Neural progenitor cell (in vitro differentiated cells): ENCODE results near the gene LRRC58. TPM values are rescaled to one million over a fixed set of nuclear protein-coding genes. Genes with fewer than 3 reads are reported as not detected.

Experiments used
- DNase-seq: peaks from one replicate; pipeline ENCODE4 v3.0.0-alpha.2; 2016; ENCODE audit warnings: low spot score
- H2AFZ ChIP-seq: fragments of 200-600 bp; sonication (generic); replicated peaks from 2 replicates; pipeline ENCODE4 v1.6.1; 2016; ENCODE audit warnings: antibody characterized with exemption
- H3F3A ChIP-seq: fragments of 200-600 bp; sonication (generic); 2 replicates; pipeline ENCODE4 v1.6.1; 2016; ENCODE audit warnings: antibody characterized with exemption, low read depth
- H3K27ac ChIP-seq: fragments of 200-600 bp; sonication (generic); 2 replicates; pipeline ENCODE4 v1.5.1; 2016; ENCODE audit warnings: mild to moderate bottlenecking
- H3K27me3 ChIP-seq: fragments of 200-600 bp; sonication (generic); 2 replicates; pipeline ENCODE4 v1.6.1; 2016; ENCODE audit warnings: mild to moderate bottlenecking, moderate library complexity
- H3K36me3 ChIP-seq: fragments of 200-600 bp; sonication (generic); 2 replicates; pipeline ENCODE4 v1.5.1; 2016
- H3K4me1 ChIP-seq: fragments of 200-600 bp; sonication (generic); 2 replicates; pipeline ENCODE4 v1.6.1; 2016; ENCODE audit warnings: mixed run types
- H3K4me2 ChIP-seq: fragments of 200-600 bp; sonication (generic); 2 replicates; pipeline ENCODE4 v1.6.1; 2016
- H3K4me3 ChIP-seq: fragments of 200-600 bp; sonication (generic); 2 replicates; pipeline ENCODE4 v1.5.1; 2016
- H3K79me2 ChIP-seq: fragments of 200-600 bp; sonication (generic); 2 replicates; pipeline ENCODE4 v1.6.1; 2016; ENCODE audit warnings: low read depth
- H3K9ac ChIP-seq: fragments of 200-600 bp; sonication (generic); 2 replicates; pipeline ENCODE4 v1.6.1; 2016
- H3K9me3 ChIP-seq: fragments of 200-600 bp; sonication (generic); 2 replicates; pipeline ENCODE4 v1.5.1; 2016; ENCODE audit warnings: low read depth
- H4K20me1 ChIP-seq: fragments of 200-600 bp; sonication (generic); 2 replicates; pipeline ENCODE4 v1.6.1; 2016; ENCODE audit warnings: low read depth
- H3K27ac Mint-ChIP-seq: 3 replicates; pipeline ENCODE4 v1.8.0; 2021; ENCODE audit warnings: mixed read lengths
- H3K27me3 Mint-ChIP-seq: 2 replicates; pipeline ENCODE4 v1.8.0; 2022; ENCODE audit warnings: low read depth, mild to moderate bottlenecking, inconsistent platforms, moderate library complexity, mixed read lengths; ENCODE audit not compliant: insufficient read depth
- H3K36me3 Mint-ChIP-seq: 3 replicates; pipeline ENCODE4 v1.8.0; 2021; ENCODE audit warnings: mixed read lengths
- H3K4me1 Mint-ChIP-seq: 3 replicates; pipeline ENCODE4 v1.8.0; 2021; ENCODE audit warnings: mixed read lengths
- H3K4me3 Mint-ChIP-seq: 3 replicates; pipeline ENCODE4 v1.8.0; 2021; ENCODE audit warnings: mild to moderate bottlenecking, moderate library complexity, mixed read lengths
- H3K9me3 Mint-ChIP-seq: 3 replicates; pipeline ENCODE4 v1.8.0; 2020; ENCODE audit warnings: mixed read lengths
- CTCF ChIP-seq: fragments of 200-600 bp; sonication (generic); IDR thresholded peaks from 2 replicates; pipeline ENCODE4 v1.5.1; 2017; ENCODE audit warnings: antibody characterized with exemption, mild to moderate bottlenecking
- EZH2 ChIP-seq: fragments of 200-600 bp; sonication (generic); IDR thresholded peaks from 2 replicates; pipeline ENCODE4 v1.6.1; 2017; ENCODE audit warnings: antibody characterized with exemption, mild to moderate bottlenecking, moderate library complexity
- EZH2phosphoT487 ChIP-seq: fragments of 200-600 bp; sonication (generic); IDR thresholded peaks from 2 replicates; pipeline ENCODE4 v1.6.1; 2017; ENCODE audit warnings: antibody characterized with exemption
- total RNA-seq: library from RNA; depleted of rRNA; stranded (reverse); fragments of >200 nt; gene quantifications from 2 replicates; pipeline ENCODE4 v1.2.3, GENCODE V29; 2015; ENCODE audit warnings: low replicate concordance

The LRRC58 gene
- total RNA-seq, 1 donor from 2014 or later, result 29.2 TPM

GRCh38 chr3:120289636-120290035, 59.5 kb downstream of the LRRC58 start:
- Histone ChIP-seq H4K20me1 (no peaks in the 10 kb centered on the region), H3K27me3 (peaks cover 21% of the 10 kb centered on the region), H3K4me1 (no peaks in the 10 kb centered on the region), H3K9me3 (no peaks in the 10 kb centered on the region), H3K9ac (no peak overlapping the region), H3K4me3 (no peak overlapping the region), H3K36me3 (no peaks in the 10 kb centered on the region), H2AFZ (no peak overlapping the region), H3K4me2 (no peak overlapping the region), H3F3A (peaks cover 9% of the 10 kb centered on the region), H3K79me2 (no peaks in the 10 kb centered on the region), H3K27ac (no peak overlapping the region)
- Mint-ChIP-seq H3K27ac (no peak overlapping the region), H3K27me3 (peaks cover 5% of the 10 kb centered on the region), H3K4me1 (peaks cover 1% of the 10 kb centered on the region), H3K9me3 (peaks cover 33% of the 10 kb centered on the region), H3K4me3 (no peak overlapping the region), H3K36me3 (peaks cover 11% of the 10 kb centered on the region)
- DNase-seq, result no peak
- TF ChIP-seq EZH2 (no peak), EZH2phosphoT487 (no peak), CTCF (no peak)

GRCh38 chr3:120286465-120286864, 62.7 kb downstream of the LRRC58 start:
- H3K27me3 Mint-ChIP-seq, result peaks cover 10% of the 10 kb centered on the region
- H3K4me1 ChIP-seq, result no peaks in the 10 kb centered on the region
- H3K4me3 ChIP-seq, result no peak overlapping the region
- H3K4me3 Mint-ChIP-seq, result no peak overlapping the region
- no peaks in the 10 kb centered on the region for H3K79me2 ChIP-seq
- no peaks in the 10 kb centered on the region for H3K36me3 ChIP-seq
- no peak overlapping the region for H3K27ac ChIP-seq
- no peak overlapping the region for H2AFZ ChIP-seq
- peaks cover 2% of the 10 kb centered on the region for H3K4me1 Mint-ChIP-seq
- peaks cover 42% of the 10 kb centered on the region for H3K27me3 ChIP-seq
- TF ChIP-seq EZH2phosphoT487, result no peak
- TF ChIP-seq CTCF, result no peak
- H3K36me3 Mint-ChIP-seq, result peaks cover 3% of the 10 kb centered on the region
- no peak overlapping the region for H3K9ac ChIP-seq
- DNase-seq, result no peak
- no peaks in the 10 kb centered on the region for H3K9me3 ChIP-seq
- H3F3A ChIP-seq, result peaks cover 9% of the 10 kb centered on the region
- no peak overlapping the region for H3K27ac Mint-ChIP-seq
- H3K9me3 Mint-ChIP-seq, result peaks cover 7% of the 10 kb centered on the region
- no peak overlapping the region for H3K4me2 ChIP-seq
- no peaks in the 10 kb centered on the region for H4K20me1 ChIP-seq

- Mint-ChIP-seq H3K36me3 (peaks cover 3% of the 10 kb centered on the region), H3K4me1 (peaks cover 2% of the 10 kb centered on the region), H3K27me3 (peaks cover 11% of the 10 kb centered on the region), H3K27ac (no peak overlapping the region), H3K4me3 (peak overlapping the region; percentile 22), H3K9me3 (peaks cover 4% of the 10 kb centered on the region)
- Histone ChIP-seq H3K4me3 (peak overlapping the region; percentile 44), H3K27me3 (peaks cover 42% of the 10 kb centered on the region), H2AFZ (peak overlapping the region; percentile 99), H3K27ac (no peak overlapping the region), H3K36me3 (no peaks in the 10 kb centered on the region), H3K9ac (no peak overlapping the region), H3F3A (peaks cover 9% of the 10 kb centered on the region), H3K4me2 (peak overlapping the region; percentile 65), H3K79me2 (no peaks in the 10 kb centered on the region), H3K9me3 (no peaks in the 10 kb centered on the region), H3K4me1 (no peaks in the 10 kb centered on the region), H4K20me1 (no peaks in the 10 kb centered on the region)
- no peak for DNase-seq
- TF ChIP-seq EZH2phosphoT487 (no peak), CTCF (no peak)
Measured at GRCh38 chr3:120285508-120285841, 63.7 kb downstream of the LRRC58 start.
